Peyer's patch (tissue), 4 donors: Measurements from ENCODE around the gene GDF9. TPM values are rescaled to one million over a fixed set of nuclear protein-coding genes. Genes with fewer than 3 reads are reported as not detected.

ENCODE experiments used
- DNase-seq, 3 donors: peaks; one replicate each; pipeline ENCODE4 v3.0.0-alpha.2; 2017 to 2019
- H3K27ac ChIP-seq, 4 donors: fragments of 200-600 bp; sonication (generic); one replicate each; pipeline ENCODE4 v1.5.1; 2016 to 2019
- H3K27me3 ChIP-seq, 2 donors: fragments of 200-600 bp; sonication (generic); one replicate each; pipeline ENCODE4 v1.5.1; 2019
- H3K36me3 ChIP-seq, 3 donors: fragments of 200-600 bp; sonication (generic); one replicate each; pipeline ENCODE4 v1.5.1; 2016 to 2019
- H3K4me1 ChIP-seq, 4 donors: fragments of 200-600 bp; sonication (generic); one replicate each; pipeline ENCODE4 v1.5.1; 2016 to 2019
- H3K4me3 ChIP-seq, 4 donors: fragments of 200-600 bp; sonication (generic); 1 replicate in 3 of 4; 2 replicates in 1 of 4; pipeline ENCODE4 v1.5.1; 2016 to 2019; ENCODE audit warnings: mild to moderate bottlenecking in 1 of 4
- H3K9me3 ChIP-seq, 4 donors: fragments of 200-600 bp; sonication (generic); one replicate each; pipeline ENCODE4 v1.5.1; 2016 to 2019; ENCODE audit warnings: mild to moderate bottlenecking in 1 of 4
- small RNA-seq, 2 donors: library from RNA; depleted of rRNA; stranded (forward); fragments of <200 nt; gene quantifications; one replicate each; pipeline ENCODE3, GENCODE V24; 2016
- total RNA-seq, 4 donors: library from RNA; depleted of rRNA; stranded (reverse); fragments of >200 nt; gene quantifications; one replicate each; pipeline ENCODE4 v1.1.0, GENCODE V29; 2016
- TF ChIP-seq, protein P1 (sequence below), 6 experiments: fragments of 450-650 bp in 4 of 6; fragments of 200-600 bp in 2 of 6; sonication (generic) in 1 of 6; IDR thresholded peaks; one replicate each; pipeline ENCODE4 v1.5.1; 2017 to 2019; ENCODE audit warnings: antibody characterized with exemption in 6 of 6, mild to moderate bottlenecking in 3 of 6, moderate library complexity in 1 of 6

GDF9 gene
- total RNA-seq, 4 donors from 2014 or later: 0.66 TPM; not detected in 3

DNA sequence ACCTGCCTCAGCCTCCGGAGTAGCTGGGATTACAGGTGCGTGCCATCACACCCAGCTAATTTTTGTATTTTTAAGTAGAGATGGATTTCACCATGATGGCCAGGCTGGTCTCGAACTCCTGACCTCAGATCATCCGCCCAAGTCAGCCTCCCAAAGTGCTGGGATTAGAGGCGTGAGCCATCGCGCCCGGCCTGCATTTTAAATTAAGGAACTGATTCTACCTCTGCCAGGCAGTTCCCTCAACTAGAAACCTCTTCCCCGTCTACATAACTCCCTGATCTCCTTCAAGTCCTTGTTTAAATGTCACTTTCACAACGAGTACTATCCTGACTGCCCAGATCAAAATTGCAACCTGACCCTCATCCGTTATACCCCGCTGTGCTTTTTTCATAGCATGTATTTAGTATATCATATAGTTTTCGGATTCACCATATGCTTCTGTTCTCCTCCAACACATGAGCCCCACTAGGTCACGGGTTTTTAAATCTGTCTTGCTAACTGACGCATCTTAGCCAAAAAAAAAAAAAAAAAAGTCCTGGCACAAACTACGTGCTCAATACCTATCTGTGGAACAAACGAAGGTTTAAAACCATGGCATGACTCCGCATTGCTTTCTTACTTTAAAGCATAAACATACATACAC lies 54.0 kb downstream of the GDF9 start:
- Histone ChIP-seq H3K9me3 (no peaks in the 10 kb centered on the region), H3K4me3 (no peak overlapping the region)
- no peak for DNase-seq

More for the DNA sequence above, 54.0 kb downstream of the GDF9 start:
- peaks cover 0 to 14% (median 6%) of the 10 kb centered on the region in 4 donors for H3K4me1 ChIP-seq
- TF ChIP-seq, protein P1, sequence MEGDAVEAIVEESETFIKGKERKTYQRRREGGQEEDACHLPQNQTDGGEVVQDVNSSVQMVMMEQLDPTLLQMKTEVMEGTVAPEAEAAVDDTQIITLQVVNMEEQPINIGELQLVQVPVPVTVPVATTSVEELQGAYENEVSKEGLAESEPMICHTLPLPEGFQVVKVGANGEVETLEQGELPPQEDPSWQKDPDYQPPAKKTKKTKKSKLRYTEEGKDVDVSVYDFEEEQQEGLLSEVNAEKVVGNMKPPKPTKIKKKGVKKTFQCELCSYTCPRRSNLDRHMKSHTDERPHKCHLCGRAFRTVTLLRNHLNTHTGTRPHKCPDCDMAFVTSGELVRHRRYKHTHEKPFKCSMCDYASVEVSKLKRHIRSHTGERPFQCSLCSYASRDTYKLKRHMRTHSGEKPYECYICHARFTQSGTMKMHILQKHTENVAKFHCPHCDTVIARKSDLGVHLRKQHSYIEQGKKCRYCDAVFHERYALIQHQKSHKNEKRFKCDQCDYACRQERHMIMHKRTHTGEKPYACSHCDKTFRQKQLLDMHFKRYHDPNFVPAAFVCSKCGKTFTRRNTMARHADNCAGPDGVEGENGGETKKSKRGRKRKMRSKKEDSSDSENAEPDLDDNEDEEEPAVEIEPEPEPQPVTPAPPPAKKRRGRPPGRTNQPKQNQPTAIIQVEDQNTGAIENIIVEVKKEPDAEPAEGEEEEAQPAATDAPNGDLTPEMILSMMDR (IDR thresholded peaks at IDR 0.05): no peak
- no peak overlapping the region for H3K27ac ChIP-seq
- no peaks in the 10 kb centered on the region for H3K27me3 ChIP-seq
- H3K36me3 ChIP-seq: no peaks in the 10 kb centered on the region

Small RNAs within 50 kb of the gene (small RNA-seq; reads per million reads assigned to genes)
- 0 reads per million in 2 donors for gene RNA5SP192

Other genes starting within 250 kb of the GDF9 start
- gene IL13, start 208.3 kb downstream of the GDF9 start, total RNA-seq: not detected
- gene IL4, start 192.5 kb downstream of the GDF9 start, total RNA-seq: not detected
- gene KIF3A, start 128.9 kb downstream of the GDF9 start, total RNA-seq: 10 to 100 TPM in 1 of 4 donors, 1 to 10 TPM in 3; 1.5 to 32.2 (median 4.0) TPM
- gene CCNI2, start 119.0 kb downstream of the GDF9 start, total RNA-seq: 10 to 100 TPM in 2 of 4 donors, 1 to 10 TPM in 2; 7.1 to 30.8 (median 11.7) TPM
- 10 to 100 TPM; 33.6 to 85.8 (median 56.2) TPM for gene SEPTIN8, start 89.2 kb downstream of the GDF9 start, total RNA-seq
- 100 to 1,000 TPM in 2 of 4 donors, 10 to 100 TPM in 2; 13.2 to 128 (median 97.5) TPM for gene SOWAHA, start 53.2 kb downstream of the GDF9 start, total RNA-seq
- gene SHROOM1, start 35.8 kb downstream of the GDF9 start, total RNA-seq: 100 to 1,000 TPM in 2 of 4 donors, 10 to 100 TPM in 2; 14.9 to 200 (median 95.3) TPM
- gene UQCRQ, start 173 bp upstream of the GDF9 start, total RNA-seq: 100 to 1,000 TPM in 3 of 4 donors, 10 to 100 TPM in 1; 71.8 to 366 (median 196) TPM
- gene LEAP2, start 7.2 kb upstream of the GDF9 start, total RNA-seq: 10 to 100 TPM in 2 of 4 donors, 1 to 10 TPM in 1, not detected in 1; 7.2 to 29.9 (median 20.1) TPM
- 100 to 1,000 TPM in 1 of 4 donors, 10 to 100 TPM in 3; 47.6 to 109 (median 72.6) TPM for gene AFF4, start 97.2 kb upstream of the GDF9 start, total RNA-seq
- gene ZCCHC10, start 160.1 kb upstream of the GDF9 start, total RNA-seq: 10 to 100 TPM in 3 of 4 donors, 1 to 10 TPM in 1; 8.3 to 22.0 (median 21.7) TPM
- gene HSPA4, start 185.5 kb upstream of the GDF9 start, total RNA-seq: 10 to 100 TPM; 18.0 to 78.4 (median 41.4) TPM